Measurements from ENCODE around the gene DZIP3.
"Not testable (repeated sequence)": the region's sequence is repeated elsewhere in the genome, so short reads cannot be mapped to it uniquely, and the experiment has no call there.

Gene DZIP3

DNA sequence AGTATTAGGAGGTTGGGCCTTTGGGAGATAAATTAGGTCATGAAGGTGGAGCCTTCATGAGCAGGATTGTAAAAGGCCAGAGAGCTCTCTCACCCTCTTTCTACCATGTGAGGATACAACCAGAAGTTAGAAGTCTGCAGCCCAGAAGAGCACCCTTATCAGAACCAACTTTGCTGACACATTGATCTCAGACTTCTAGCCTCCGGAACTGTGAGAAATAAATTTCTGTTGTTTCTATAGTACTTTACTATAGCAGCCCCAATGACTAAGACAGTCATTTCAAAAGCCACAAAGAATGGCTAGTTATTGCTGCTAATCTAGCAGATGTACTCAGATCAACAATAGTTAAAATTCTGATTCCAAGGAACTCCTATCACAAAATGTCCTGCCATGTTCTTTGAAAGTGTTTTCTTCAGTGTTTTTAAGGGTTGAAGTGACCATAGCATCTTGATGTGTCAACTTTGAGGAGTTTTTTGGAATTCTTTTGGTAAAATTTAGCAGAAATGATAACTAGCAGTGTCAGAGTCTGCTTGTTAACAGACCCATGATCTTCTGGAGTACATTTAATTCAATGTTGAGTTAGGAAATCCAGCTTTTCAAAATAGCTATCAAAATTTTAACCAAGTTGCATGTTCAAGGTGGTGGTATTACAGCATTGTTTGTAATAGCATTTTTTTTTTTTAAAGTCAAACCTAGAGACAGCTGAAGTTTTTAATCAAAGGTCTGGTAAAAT is 10.3 kb downstream of the DZIP3 start:
- DNase-seq = no peak

DNA sequence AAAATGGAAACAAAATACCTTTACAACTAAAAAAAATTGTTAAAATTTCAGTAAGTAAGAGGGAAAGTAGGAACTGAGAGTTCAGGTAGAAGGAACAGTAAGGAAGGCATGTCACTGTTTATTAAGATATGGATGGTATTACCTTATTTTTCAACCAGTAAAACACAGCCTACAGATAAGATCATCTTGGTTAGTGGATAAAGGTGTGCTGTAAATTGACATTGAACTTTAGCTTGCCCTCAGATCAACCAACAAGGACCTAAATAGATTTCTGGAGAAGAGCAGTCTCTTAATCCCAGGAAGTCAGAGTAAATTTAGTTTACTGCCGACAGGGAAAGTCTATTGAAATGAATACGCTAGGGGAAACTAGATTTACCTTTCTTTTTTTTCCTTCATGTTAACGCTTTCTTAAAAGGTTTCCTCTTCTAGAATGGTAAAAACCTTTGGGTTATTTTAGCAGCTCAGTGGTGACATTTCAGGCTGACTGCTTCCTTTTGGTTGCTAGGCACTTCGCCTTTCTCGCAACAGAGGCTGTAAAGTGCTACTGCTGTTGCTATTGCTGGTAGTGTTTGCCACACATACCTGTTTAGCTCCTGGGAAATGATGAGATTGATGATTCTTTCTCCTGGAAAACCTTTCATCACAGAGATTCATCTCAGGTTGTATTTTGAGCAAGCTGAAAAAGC is 12.9 kb downstream of the DZIP3 start:
- no peak for DNase-seq

DNA sequence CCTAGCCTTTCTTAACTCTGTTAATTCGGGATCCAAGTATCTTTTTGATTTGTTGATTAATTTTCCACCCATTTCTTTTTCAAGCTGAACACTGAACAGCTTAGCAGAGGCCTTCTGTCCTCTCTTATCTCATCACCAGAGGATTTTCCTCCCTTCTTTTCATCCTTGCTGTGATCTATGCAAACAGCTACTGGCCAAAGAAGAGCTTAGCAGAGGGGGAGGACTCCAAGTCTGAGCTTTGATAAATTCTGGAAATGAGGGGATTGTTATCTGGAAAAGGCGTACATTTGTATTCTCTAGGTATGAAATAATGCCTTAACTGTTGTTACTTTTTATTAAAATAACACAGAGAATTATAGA is 13.4 kb downstream of the DZIP3 start:
- DNase-seq = peak; percentile 52

DNA sequence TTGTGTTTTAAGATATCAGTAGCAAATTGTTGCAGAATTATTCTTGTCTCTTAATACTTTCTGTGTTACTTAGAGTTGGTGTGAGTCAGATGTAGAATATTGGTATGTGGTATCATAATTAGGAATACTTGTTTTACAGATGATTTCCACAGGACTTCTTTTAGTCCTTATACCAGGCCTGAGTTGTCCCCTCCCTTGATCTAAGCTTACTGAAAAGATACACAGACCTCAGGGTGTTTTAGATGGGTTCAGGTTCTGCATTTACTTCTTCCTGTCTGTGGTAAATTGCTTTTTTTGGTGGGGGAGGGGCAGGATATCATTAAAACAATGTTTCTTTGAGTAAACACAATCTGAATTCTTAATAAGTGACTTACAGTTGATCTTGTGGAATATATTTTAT is 14.2 kb downstream of the DZIP3 start:
- no peak for DNase-seq

DNA sequence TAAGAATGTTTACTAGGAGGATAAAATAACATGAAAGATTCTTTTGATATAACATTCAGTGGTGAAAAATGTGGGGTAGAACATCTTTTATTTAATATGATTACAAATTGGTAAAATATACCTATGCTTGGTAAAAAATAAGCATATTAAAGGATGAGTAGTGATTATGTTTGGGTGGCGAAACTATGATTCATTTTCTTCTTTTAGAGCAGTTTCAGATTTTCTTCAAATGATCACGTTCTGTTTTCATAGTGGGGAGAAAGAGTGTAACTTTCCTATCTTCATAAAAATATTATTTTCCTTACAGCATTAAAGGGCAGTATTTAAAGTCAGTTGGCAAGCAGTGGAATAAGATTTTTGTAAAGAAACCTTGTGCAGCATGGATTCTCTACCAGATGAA is 15.5 kb downstream of the DZIP3 start:
- DNase-seq = no peak

DNA sequence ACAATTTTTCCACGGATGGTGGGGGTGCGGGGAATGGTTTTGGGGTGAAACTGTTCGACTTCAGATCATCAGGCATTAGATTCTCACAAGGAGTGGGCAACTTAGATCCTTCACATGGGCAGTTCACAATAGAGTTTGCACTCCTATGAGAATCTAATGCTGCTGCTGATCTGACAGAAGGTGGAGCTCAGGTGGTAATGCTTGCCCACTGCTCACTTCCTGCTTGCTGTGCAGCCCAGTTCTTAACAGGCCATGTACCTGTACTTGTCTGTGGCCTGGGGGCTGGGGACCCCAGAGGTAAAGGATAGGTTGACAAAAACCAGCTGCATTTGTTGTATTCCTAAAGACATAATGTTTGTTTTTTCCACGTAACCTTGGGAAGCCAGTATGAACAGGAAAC is 16.0 kb downstream of the DZIP3 start:
- DNase-seq = no peak

DNA sequence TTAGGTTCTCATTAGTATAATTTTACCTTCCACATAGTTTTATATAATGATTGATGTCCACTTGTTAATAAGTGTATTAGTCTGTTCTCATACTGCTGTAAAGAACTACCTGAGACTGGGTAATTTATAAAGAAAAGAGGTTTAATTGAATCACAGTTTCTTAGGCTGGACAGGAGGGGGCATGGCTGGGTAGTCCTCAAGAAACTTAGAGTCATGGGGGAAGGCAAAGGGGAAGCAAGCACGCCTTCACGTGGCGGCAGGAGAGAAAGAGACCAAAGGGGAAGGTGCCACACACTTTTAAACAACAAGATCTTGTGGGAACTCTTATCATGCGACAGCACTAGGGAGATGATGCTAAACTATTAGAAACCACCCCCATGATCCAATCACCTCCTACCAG is 19.2 kb downstream of the DZIP3 start:
- no peak for DNase-seq

DNA sequence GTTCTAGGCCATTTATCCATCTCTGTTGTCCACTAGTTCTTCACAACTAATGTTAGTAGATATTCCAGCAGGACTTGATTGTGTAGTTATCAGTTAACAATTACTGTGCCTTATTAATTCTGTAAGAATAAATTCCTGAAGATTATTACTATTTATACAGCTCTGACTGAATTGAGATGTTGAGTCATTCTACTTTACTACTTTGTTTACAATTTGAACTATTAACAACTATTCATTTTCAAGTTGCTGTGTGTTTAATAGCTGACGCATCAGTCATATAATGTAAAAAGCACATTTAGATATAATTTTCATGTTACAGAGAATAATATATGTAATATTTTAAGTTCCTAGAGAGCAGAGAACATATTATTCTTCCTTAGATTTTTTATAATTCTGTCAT is 21.1 kb downstream of the DZIP3 start:
- DNase-seq = no peak

DNA sequence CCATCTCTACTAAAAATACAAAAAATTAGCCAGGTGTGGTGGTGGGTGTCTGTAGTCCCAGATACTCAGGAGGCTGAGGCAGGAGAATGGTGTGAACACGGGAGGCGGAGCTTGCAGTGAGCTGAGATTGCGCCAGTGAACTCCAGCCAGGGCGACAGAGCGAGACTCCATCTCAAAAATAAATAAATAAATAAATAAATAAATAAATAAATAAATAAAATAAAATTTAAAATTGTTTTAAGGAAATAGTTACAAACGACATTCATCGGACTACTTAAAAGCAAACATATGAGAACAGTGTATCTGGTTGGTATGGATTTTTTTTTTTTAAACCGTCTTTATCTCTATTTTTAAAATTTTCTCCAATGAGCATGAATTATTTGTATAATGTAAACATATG is 26.6 kb downstream of the DZIP3 start:
- DNase-seq = not testable (repeated sequence)

DNA sequence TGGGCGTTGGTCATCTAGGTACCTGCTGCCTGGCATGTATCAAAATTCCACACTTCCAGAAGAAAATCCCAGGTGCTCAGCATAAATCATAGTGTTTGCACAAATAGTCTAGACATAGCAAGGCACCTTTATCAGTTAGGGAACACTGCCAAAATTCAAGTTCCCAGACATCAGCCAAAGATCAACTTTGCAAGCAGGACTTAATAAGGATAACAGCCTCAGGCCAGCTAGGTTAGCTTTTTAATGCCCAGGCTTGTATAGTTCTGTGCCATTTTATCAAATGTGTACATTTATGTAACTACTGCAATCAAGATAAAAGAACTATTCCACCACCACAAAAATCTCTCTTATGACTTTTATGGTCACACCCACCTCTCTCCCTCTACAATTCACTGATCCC is 30.7 kb downstream of the DZIP3 start:
- no peak for DNase-seq

DNA sequence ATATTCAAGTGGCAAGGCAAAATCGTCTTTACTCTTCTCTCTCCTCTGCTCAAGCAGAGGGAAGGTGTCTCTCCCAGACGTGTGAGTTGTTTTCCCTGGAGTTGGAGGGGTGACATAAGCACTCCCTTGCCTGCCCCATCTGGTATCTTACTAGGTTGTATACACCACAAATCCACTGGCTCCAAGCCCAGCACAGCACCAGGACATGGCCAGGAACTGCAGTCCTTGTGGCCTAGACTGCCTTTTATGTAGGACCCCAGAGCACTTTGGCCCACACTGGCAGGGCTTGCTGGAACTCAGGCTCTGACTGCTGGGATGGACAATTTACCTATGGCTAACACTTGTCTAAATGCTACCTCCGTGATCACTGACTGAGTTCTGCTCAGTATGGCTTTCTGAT is 34.0 kb downstream of the DZIP3 start:
- DNase-seq = no peak

DNA sequence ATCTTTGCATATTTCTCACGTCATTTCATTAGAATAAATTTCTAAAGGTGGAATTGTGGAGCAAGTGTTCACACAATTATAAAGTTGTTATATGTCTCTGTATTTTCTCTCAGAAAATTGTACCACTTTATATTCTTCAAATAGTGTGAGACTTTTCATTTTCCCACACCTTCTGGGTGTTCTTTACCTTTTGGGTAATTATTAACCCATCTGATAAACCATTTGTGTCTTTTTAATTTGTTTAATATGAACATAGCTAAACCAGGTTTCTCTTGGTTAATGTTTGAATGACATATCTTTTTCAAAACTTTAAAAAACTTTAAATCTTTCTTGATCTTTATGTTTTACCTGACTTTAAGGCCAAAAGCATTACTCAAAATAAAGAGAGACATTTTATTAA is 40.5 kb downstream of the DZIP3 start:
- DNase-seq = no peak

DNA sequence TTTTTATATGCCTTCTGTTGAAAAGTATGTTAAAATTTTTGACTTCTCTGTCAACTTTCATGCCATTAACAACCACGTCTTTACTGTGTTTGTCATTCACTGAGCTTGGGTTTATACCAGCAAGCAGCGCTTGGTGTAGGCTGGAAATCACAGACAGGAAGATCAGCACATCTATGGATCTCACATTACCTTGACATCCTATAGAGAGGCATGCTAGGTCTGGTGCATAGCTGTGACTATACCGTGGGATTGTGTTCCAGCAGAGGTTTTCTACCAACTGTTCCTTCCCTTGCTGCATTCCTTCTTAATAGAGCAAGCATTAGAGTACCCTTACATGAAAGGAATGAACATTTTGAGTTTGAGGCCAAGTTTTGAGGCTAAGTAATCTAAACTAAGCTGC is 53.0 kb downstream of the DZIP3 start:
- no peak for DNase-seq

DNA sequence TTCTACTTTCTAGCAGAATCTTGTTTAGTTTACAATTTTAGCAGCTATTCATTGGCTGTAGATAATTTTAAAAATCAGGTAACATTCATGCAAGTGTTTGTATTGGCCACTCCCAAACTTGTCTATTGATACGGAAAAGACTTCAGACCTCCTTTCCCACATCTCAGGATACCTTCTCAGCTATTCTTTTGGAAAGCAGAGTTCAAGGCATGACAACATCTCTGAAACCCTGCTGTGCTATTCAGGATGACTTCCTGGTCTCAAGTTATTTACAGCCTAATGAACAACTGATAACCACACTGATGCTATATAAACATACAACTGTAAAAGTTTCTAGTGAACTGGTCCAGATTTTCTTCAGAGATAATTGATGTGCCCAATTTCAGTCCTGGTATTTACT is 55.8 kb downstream of the DZIP3 start:
- no peak for DNase-seq

DNA sequence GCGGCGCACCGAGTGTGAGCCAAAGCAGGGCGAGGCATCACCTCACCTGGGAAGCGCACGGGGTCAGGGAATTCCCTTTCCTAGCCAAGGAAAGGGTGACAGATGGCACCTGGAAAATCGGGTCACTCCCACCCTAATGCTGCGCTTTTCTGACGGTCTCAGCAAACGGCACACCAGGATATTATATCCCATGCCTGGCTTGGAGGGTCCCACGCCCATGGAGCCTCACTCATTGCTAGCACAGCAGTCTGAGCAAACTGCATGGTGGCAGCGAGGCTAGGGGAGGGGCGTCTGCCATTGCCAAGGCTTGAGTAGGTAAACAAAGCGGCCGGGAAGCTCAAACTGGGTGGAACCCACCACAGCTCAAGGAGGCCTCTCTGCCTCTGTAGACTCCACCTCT is 66.1 kb downstream of the DZIP3 start:
- DNase-seq = not testable (repeated sequence)

DNA sequence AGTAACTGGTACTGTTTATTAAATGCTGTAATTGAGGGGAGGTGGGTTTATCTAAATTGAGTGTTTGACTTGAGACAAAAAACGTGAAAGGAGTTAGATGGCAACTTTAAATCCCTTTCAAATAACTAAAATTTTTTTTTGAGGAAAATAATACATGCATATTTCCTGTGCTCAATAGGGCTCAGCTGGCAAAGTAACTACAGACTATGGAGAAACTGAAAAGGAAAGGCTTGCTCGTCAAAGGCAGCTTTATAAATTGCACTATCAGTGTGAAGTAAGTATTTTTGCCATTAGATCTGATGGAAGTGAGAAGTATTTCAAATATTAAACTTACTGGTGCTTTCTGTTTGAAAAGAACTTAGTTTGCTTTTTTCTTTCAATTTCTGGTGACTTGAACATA is 72.2 kb downstream of the DZIP3 start:
- no peak for DNase-seq

DNA sequence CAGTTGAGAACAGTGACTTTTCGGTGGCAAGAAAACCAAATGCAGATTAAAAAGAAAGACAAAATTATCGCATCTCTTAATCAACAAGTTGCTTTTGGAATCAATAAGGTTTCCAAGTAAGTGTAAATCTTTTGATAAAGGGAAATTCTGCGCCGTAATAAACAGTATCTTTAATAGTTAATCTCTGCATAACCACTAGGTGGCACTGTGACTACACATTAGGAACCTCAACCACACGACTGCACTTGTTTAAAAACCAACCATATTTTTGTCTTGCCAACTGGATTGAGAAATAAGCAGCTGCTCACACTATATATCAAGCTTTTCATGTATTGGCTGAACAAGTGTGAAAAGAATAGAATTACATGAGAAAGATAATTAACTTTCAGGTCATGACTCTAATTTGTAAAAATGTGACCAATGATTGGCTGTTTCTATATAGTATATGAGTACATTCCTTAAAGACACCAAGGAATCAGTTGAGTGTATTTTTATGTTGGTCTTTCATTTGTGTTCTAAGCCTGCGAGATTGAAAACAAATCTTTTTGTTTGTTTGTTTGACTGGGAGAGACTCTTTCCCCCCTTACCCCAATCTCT is 72.7 kb downstream of the DZIP3 start:
- peak; percentile 84 for DNase-seq

DNA sequence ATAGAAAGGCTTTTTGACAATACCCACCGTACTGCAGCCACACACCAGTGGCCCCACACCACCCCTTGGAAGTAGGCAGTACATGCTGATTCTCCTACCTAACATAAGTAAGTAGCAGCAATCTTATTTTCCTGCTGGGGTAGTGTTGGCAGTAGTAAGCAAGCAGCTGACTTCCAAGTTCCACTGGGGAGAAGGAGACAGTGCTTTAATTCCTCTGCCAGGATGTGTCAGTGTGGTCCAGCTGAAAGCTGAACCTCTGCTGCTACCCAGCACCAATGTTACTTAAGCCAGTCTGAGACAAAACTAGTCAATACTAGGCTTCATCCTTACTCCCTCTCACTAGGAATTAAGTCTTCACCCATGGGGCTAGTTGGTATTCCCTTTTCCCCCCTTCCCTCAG is 74.7 kb downstream of the DZIP3 start:
- no peak for DNase-seq

DNA sequence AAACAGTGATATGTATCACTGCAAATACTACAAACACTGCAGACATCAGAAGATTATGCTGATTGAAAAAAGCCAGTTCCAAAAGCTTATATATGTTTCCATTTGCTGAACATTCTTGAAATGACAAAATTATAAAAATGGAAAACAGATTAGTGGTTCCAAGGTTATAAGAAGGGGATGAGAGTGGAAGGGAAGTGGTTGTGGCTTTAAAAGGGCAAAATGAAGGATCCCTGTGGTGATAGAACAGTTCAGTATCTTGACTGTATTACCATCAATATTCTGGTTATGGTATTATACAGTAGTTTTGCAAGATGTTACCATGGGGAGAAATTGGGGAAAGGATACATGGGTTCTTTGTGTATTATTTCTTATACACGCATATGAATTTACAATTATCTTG is 77.8 kb downstream of the DZIP3 start:
- no peak for DNase-seq

DNA sequence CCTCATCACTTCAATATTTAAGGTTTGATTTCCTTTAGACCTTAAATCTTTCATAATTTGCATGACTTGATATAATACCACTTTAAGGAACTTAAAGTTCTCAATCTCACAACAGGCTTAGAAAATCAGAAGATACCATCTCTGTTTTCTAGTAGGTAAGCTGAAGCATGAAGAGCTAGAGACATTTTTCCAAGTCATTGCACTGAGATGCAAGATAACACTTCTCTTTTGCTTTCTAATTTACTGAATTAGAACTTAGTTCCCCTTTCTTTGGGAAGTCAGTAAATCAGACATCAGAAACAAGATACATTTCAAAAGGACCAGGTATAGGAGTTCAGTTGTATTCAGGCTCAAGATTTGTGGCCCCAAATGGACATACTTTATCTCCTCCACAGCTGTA is 79.7 kb downstream of the DZIP3 start:
- DNase-seq = no peak

DNA sequence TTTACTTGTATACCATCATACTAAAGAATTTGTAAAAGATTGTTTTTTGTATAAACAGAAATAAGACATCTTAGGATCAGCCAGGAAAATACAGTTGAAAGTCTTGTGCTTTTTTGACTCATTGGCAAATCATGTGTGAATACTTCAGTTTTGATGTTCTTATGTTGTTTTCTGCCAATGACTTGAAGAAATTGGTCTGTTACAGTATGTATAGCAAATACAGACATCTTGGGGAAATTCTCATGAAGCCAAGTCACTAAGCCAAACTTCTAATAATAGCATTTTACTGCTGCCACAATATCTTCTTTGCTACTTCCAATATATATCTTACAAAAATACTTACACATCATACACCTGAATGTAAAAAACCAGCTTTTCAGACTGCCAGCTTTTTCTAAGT is 83.2 kb downstream of the DZIP3 start:
- DNase-seq = no peak

DNA sequence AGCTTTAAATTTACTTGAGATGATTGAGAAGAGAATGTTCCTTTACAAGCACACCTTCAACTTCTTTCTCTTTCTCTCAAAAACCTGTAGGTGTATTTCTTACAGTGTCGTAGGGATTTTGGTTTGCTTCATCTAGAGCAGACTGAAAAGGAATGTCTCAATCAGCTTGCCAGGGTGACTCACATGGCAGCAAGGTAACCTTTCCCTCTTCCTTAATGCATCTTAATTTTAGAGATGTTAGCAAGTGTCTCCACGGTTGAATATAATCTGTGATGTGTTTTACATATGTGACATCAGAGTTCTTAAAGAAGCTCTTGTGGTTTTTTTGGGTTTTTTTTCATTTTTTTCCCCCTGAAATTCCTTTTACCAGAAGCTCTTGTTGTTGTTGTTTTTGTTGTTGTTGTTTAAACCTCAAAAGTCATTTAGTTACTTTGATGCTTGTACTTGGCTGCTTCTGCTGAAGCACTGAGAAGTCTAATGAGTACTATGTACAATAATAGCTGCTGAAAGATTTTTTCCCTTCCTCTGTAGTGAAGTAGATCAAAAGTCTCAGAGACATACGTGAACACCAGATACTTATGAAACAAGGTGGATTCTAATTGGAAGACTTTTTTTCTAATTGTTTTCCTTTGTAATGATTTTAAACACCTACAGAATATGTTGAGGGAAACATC is 84.6 kb downstream of the DZIP3 start:
- DNase-seq = no peak

DNA sequence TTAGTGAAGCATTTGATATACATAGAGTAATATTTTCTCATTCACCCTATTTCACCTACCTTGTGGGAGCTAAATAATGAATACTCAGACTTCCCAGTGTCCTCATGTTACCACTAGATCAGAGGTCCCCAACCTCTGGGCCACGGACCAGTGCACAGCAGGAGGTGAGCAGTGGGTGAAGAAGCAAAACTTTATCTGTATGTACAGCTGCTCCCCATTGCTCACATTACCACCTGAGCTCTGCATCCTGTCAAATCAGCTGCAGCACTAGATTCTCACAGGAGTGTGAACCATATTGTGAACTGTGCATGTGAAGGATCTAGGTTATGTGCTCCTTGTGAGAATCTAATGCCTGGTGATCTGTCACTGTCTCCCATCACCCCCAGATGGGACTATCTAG is 88.3 kb downstream of the DZIP3 start:
- no peak for DNase-seq

DNA sequence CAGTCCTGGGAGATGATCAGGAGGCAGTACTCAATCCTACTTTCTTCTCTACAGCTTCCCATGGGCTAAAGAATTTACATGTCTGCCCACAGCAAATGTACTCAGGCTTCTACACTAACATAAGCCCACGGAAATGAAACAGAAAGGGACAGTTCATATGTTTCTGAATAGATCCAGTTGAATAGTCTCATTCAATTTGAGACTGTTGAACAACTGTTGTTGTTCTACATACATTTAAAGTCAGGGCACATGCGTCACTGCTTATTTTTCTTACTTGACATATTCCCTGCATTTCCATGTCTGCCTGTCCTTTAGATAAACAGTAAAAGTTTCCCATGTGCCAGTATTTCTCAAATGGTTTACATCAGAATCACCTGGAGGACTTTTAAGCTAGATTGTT is 102.8 kb downstream of the DZIP3 start:
- not testable (repeated sequence) for DNase-seq

All from eye (tissue), 1 donor.